Activated naive CD4-positive, alpha-beta T cell treated with anti-CD3 and anti-CD28 coated beads, Interleukin-2, amount 50 U/mL, for 24 hours (primary cell): ENCODE results near the gene ZNF554.
"Not testable (repeated sequence)": the region's sequence is repeated elsewhere in the genome, so short reads cannot be mapped to it uniquely, and the experiment has no call there.

Source experiments
- H3K27ac Mint-ChIP-seq: one replicate; pipeline ENCODE4 v1.8.0; 2021; ENCODE audit warnings: mild to moderate bottlenecking, mixed read lengths
- H3K27me3 Mint-ChIP-seq: one replicate; pipeline ENCODE4 v1.8.0; 2021; ENCODE audit warnings: mixed read lengths
- H3K36me3 Mint-ChIP-seq: one replicate; pipeline ENCODE4 v1.8.0; 2021; ENCODE audit warnings: mixed read lengths
- H3K4me1 Mint-ChIP-seq: one replicate; pipeline ENCODE4 v1.8.0; 2021; ENCODE audit warnings: mixed read lengths
- H3K4me3 Mint-ChIP-seq: one replicate; pipeline ENCODE4 v1.8.0; 2021; ENCODE audit warnings: mild to moderate bottlenecking, mixed read lengths
- H3K9me3 Mint-ChIP-seq: one replicate; pipeline ENCODE4 v1.8.0; 2021; ENCODE audit warnings: mixed read lengths

ZNF554 gene

GRCh38 chr19:2858864-2859263, 39.2 kb downstream of the ZNF554 start:
- peaks cover 13% of the 10 kb centered on the region for H3K36me3 Mint-ChIP-seq
- H3K9me3 Mint-ChIP-seq = peaks cover 10% of the 10 kb centered on the region
- H3K27me3 Mint-ChIP-seq = no peaks in the 10 kb centered on the region
- no peak overlapping the region for H3K27ac Mint-ChIP-seq
- no peak overlapping the region for H3K4me3 Mint-ChIP-seq
- peaks cover 32% of the 10 kb centered on the region for H3K4me1 Mint-ChIP-seq

GRCh38 chr19:2863816-2864215, 44.1 kb downstream of the ZNF554 start:
- Mint-ChIP-seq H3K27me3 (no peaks in the 10 kb centered on the region), H3K9me3 (no peaks in the 10 kb centered on the region), H3K4me3 (no peak overlapping the region), H3K36me3 (peaks cover 1% of the 10 kb centered on the region), H3K27ac (no peak overlapping the region), H3K4me1 (no peaks in the 10 kb centered on the region)

- Mint-ChIP-seq H3K4me1 (no peaks in the 10 kb centered on the region), H3K36me3 (peaks cover 1% of the 10 kb centered on the region), H3K9me3 (no peaks in the 10 kb centered on the region), H3K4me3 (no peak overlapping the region), H3K27me3 (no peaks in the 10 kb centered on the region), H3K27ac (no peak overlapping the region)
These were observed 45.8 kb downstream of the ZNF554 start for GRCh38 chr19:2865334-2866100.

- H3K27me3 Mint-ChIP-seq = no peaks in the 10 kb centered on the region
- H3K36me3 Mint-ChIP-seq = peaks cover 1% of the 10 kb centered on the region
These were observed 46.9 kb downstream of the ZNF554 start for GRCh38 chr19:2866495-2867024.

GRCh38 chr19:2867025-2867991, 47.6 kb downstream of the ZNF554 start, which contains the start of gene ZNF556:
Gene ZNF556 (plus strand): TSS chr19:2867335. CDS start chr19:2867422, 87 bp downstream.
- Mint-ChIP-seq H3K4me1 (peaks cover 6% of the 10 kb centered on the region), H3K27ac (no peak within 1 kb of the TSS), H3K4me3 (no peak within 1 kb of the TSS), H3K9me3 (no peaks in the 10 kb centered on the region), H3K27me3 (no peaks in the 10 kb centered on the region), H3K36me3 (peaks cover under 1% of the 10 kb centered on the region)

More at GRCh38 chr19:2866495-2867024, 46.9 kb downstream of the ZNF554 start:
- peaks cover 3% of the 10 kb centered on the region for H3K4me1 Mint-ChIP-seq
- no peak overlapping the region for H3K4me3 Mint-ChIP-seq
- no peak overlapping the region for H3K27ac Mint-ChIP-seq
- H3K9me3 Mint-ChIP-seq = no peaks in the 10 kb centered on the region

- Mint-ChIP-seq H3K9me3 (no peaks in the 10 kb centered on the region), H3K36me3 (no peaks in the 10 kb centered on the region), H3K4me1 (peaks cover 6% of the 10 kb centered on the region)
These were observed 50.0 kb downstream of the ZNF554 start for GRCh38 chr19:2869618-2870017.

GRCh38 chr19:2872175-2872574, 52.5 kb downstream of the ZNF554 start:
- H3K9me3 Mint-ChIP-seq, H3K27ac Mint-ChIP-seq, H3K4me1 Mint-ChIP-seq, H3K36me3 Mint-ChIP-seq, H3K27me3 Mint-ChIP-seq, H3K4me3 Mint-ChIP-seq: not testable (repeated sequence)

More at GRCh38 chr19:2869618-2870017, 50.0 kb downstream of the ZNF554 start:
- no peak overlapping the region for H3K4me3 Mint-ChIP-seq
- H3K27ac Mint-ChIP-seq = no peak overlapping the region
- H3K27me3 Mint-ChIP-seq = no peaks in the 10 kb centered on the region

GRCh38 chr19:2877398-2878331, 58.0 kb downstream of the ZNF554 start:
- peaks cover 2% of the 10 kb centered on the region for H3K36me3 Mint-ChIP-seq
- H3K9me3 Mint-ChIP-seq = no peaks in the 10 kb centered on the region
- H3K4me1 Mint-ChIP-seq = no peaks in the 10 kb centered on the region
- no peak overlapping the region for H3K27ac Mint-ChIP-seq
- H3K27me3 Mint-ChIP-seq = no peaks in the 10 kb centered on the region
- H3K4me3 Mint-ChIP-seq = no peak overlapping the region

GRCh38 chr19:2883686-2884439, 64.2 kb downstream of the ZNF554 start:
- peaks cover 5% of the 10 kb centered on the region for H3K4me1 Mint-ChIP-seq

GRCh38 chr19:2885736-2886135, 66.1 kb downstream of the ZNF554 start:
- Mint-ChIP-seq H3K4me3 (no peak overlapping the region), H3K27ac (no peak overlapping the region), H3K36me3 (no peaks in the 10 kb centered on the region), H3K4me1 (peaks cover 6% of the 10 kb centered on the region), H3K27me3 (no peaks in the 10 kb centered on the region), H3K9me3 (no peaks in the 10 kb centered on the region)

More at GRCh38 chr19:2883686-2884439, 64.2 kb downstream of the ZNF554 start:
- H3K27me3 Mint-ChIP-seq = no peaks in the 10 kb centered on the region
- no peak overlapping the region for H3K27ac Mint-ChIP-seq
- no peaks in the 10 kb centered on the region for H3K36me3 Mint-ChIP-seq
- H3K4me3 Mint-ChIP-seq = no peak overlapping the region
- no peaks in the 10 kb centered on the region for H3K9me3 Mint-ChIP-seq
